Naive B cell (primary cell): Measurements from ENCODE around the gene PLEKHS1. TPM values are rescaled to one million over a fixed set of nuclear protein-coding genes. Genes with fewer than 3 reads are reported as not detected.

Experiments
- ATAC-seq, 2 donors: fragments of 150-1000 bp; cut with Tn5 transposase; 2 replicates each; pipeline ENCODE4 v1.10.0; 2021; ENCODE audit warnings: low read depth in 2 of 2, mild to moderate bottlenecking in 2 of 2, moderate library complexity in 2 of 2
- DNase-seq: peaks from one replicate; pipeline ENCODE4 v3.0.0; 2022
- H3K27ac Mint-ChIP-seq, 6 donors: one replicate each; pipeline ENCODE4 v1.8.0; 2020 to 2022; ENCODE audit warnings: mild to moderate bottlenecking in 6 of 6, mixed read lengths in 6 of 6, moderate library complexity in 5 of 6, inconsistent platforms in 2 of 6
- H3K27me3 Mint-ChIP-seq, 3 donors: one replicate each; pipeline ENCODE4 v1.8.0; 2021 to 2022; ENCODE audit warnings: mixed read lengths in 3 of 3, mild to moderate bottlenecking in 1 of 3
- H3K36me3 Mint-ChIP-seq, 2 donors: one replicate each; pipeline ENCODE4 v1.8.0; 2020 to 2022; ENCODE audit warnings: mixed read lengths in 2 of 2, inconsistent platforms in 1 of 2, mild to moderate bottlenecking in 1 of 2
- H3K4me1 Mint-ChIP-seq, 3 donors: one replicate each; pipeline ENCODE4 v1.8.0; 2020 to 2022; ENCODE audit warnings: mixed read lengths in 3 of 3, inconsistent platforms in 1 of 3, mild to moderate bottlenecking in 1 of 3, moderate library complexity in 1 of 3
- H3K4me3 Mint-ChIP-seq, 8 donors: one replicate each; pipeline ENCODE4 v1.8.0; 2020 to 2022; ENCODE audit warnings: mild to moderate bottlenecking in 8 of 8, mixed read lengths in 8 of 8, moderate library complexity in 8 of 8, inconsistent platforms in 2 of 8
- H3K9me3 Mint-ChIP-seq, 7 donors: one replicate each; pipeline ENCODE4 v1.8.0; 2020 to 2022; ENCODE audit warnings: mixed read lengths in 7 of 7, mild to moderate bottlenecking in 5 of 7, inconsistent platforms in 2 of 7, moderate library complexity in 1 of 7
- polyA plus RNA-seq, 6 donors: library from polyadenylated mRNA; unstranded; fragments of 300-500 nt; fragmentation: Illumina TruSeq; gene quantifications; one replicate each; pipeline ENCODE4 v1.2.3, GENCODE V29; 2021; ENCODE audit warnings: low read depth in 6 of 6

PLEKHS1 gene
- polyA plus RNA-seq: not detected

DNA sequence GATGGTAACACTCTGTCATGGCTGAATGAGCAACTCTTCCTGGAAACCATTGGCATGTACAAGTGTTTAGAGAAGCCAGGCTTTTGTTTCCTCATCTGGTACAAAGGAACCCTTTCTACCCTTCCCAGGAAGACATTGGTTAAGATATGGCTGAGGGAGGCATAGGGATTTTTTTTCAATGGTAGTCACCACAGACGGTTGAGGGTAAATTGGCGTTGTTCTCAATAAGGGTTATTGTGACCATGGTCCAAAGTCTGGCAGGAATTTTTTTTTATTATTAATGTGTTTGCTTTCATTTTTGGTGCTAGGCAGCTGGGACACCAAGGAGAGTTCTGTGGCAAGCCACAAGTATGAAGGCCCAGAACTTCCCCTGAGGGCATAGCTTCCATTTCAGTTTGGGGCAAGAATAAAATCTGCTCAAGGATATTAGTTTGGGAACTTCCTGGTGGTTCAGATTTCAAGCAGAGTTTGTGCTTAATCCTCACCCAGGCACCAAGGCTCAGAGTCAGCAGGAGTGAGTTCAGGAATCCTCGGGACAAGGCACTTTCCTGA is at the start of gene PLEKHS1:
TSS of gene PLEKHS1 (plus strand) at position 502 of the 552 bp plus-strand sequence. CDS start 3,596 bp downstream, outside the sequence.
- H3K4me3 Mint-ChIP-seq: no peak within 1 kb of the TSS
- peaks cover 0 to 3% (median 0%) of the 10 kb centered on the region in 3 donors for H3K4me1 Mint-ChIP-seq
- no peak for DNase-seq
- H3K27me3 Mint-ChIP-seq: peaks cover 10 to 33% (median 26%) of the 10 kb centered on the region in 3 donors
- no peak for ATAC-seq
- no peaks in the 10 kb centered on the region for H3K9me3 Mint-ChIP-seq
- no peaks in the 10 kb centered on the region for H3K36me3 Mint-ChIP-seq
- no peak within 1 kb of the TSS for H3K27ac Mint-ChIP-seq

DNA sequence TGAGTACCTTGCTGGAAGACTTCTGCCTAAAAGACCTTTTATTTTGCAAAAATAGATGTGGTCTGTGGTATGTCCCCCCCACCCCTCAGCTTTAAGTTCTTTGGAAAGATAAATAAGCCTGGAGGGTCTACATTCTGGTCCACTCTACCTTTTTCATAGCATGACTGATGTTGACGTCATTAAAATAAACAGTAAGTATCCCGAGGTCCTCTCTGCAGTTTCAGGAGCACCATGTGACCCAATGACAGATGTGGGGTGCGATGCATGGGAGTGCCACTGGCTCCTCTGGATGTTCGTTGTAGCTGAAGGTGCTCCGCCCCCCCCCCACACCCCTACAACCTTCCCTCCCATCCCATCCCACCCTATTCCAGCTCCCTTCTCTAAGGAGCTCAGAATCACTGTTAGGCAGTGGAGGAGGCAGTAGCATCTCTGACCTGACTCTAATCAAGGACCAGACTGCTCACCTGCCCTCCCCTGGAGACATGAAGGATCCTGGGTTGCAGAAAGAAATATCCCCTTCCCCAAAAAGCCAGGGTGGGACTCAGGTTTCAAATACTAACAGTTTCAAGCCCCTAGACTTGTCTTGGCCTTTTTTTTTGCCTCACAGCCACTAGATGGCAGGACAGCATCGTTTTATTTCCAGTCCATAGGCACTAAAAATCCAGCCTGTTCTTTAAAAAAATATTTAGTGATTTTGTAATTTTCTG is 46.7 kb upstream of the PLEKHS1 start:
- H3K36me3 Mint-ChIP-seq: peaks cover 10 to 20% of the 10 kb centered on the region in 2 donors
- DNase-seq (peak; percentile 19), ATAC-seq (peak in 1 of 2 donors; percentile 30)
- peaks cover 11 to 25% (median 16%) of the 10 kb centered on the region in 3 donors for H3K4me1 Mint-ChIP-seq
- no peak overlapping the region for H3K4me3 Mint-ChIP-seq
- peaks cover 0 to 9% (median 0%) of the 10 kb centered on the region in 7 donors for H3K9me3 Mint-ChIP-seq
- no peak overlapping the region for H3K27ac Mint-ChIP-seq
- no peaks in the 10 kb centered on the region for H3K27me3 Mint-ChIP-seq

GRCh38 chr10:113705344-113705652 is 46.2 kb upstream of the PLEKHS1 start:
- H3K27me3 Mint-ChIP-seq: no peaks in the 10 kb centered on the region
- H3K36me3 Mint-ChIP-seq: peaks cover 10 to 18% of the 10 kb centered on the region in 2 donors
- no peak for DNase-seq
- H3K4me3 Mint-ChIP-seq: no peak overlapping the region
- H3K9me3 Mint-ChIP-seq: peaks cover 0 to 8% (median 0%) of the 10 kb centered on the region in 7 donors
- H3K27ac Mint-ChIP-seq: no peak overlapping the region
- ATAC-seq: no peak
- H3K4me1 Mint-ChIP-seq: peaks cover 14 to 27% (median 16%) of the 10 kb centered on the region in 3 donors

- ATAC-seq (no peak), DNase-seq (no peak)
- peaks cover 7 to 9% of the 10 kb centered on the region in 2 donors for H3K36me3 Mint-ChIP-seq
- no peaks in the 10 kb centered on the region for H3K9me3 Mint-ChIP-seq
- H3K4me1 Mint-ChIP-seq: peaks cover 14 to 32% (median 16%) of the 10 kb centered on the region in 3 donors
- no peak overlapping the region for H3K27ac Mint-ChIP-seq
- peak overlapping the region in 1 of 8 donors; percentile 23 for H3K4me3 Mint-ChIP-seq
- H3K27me3 Mint-ChIP-seq: no peaks in the 10 kb centered on the region
These were observed 44.9 kb upstream of the PLEKHS1 start for GRCh38 chr10:113706623-113707022.

GRCh38 chr10:113708640-113709039 is 42.8 kb upstream of the PLEKHS1 start:
- Mint-ChIP-seq H3K27ac (peak overlapping the region in 3 of 6 donors; percentile 63 to 85 (median 82)), H3K9me3 (no peaks in the 10 kb centered on the region), H3K27me3 (no peaks in the 10 kb centered on the region), H3K36me3 (peaks cover 7 to 16% of the 10 kb centered on the region in 2 donors), H3K4me3 (no peak overlapping the region), H3K4me1 (peaks cover 16 to 35% (median 20%) of the 10 kb centered on the region in 3 donors)
- no peak for DNase-seq
- ATAC-seq: no peak

GRCh38 chr10:113709221-113709838 is 42.2 kb upstream of the PLEKHS1 start:
- Mint-ChIP-seq H3K4me3 (no peak overlapping the region), H3K27ac (peak overlapping the region in 3 of 6 donors; percentile 22 to 77 (median 64)), H3K36me3 (peaks cover 7 to 16% of the 10 kb centered on the region in 2 donors), H3K4me1 (peaks cover 16 to 37% (median 21%) of the 10 kb centered on the region in 3 donors), H3K9me3 (no peaks in the 10 kb centered on the region), H3K27me3 (no peaks in the 10 kb centered on the region)
- DNase-seq (no peak), ATAC-seq (no peak)

DNA sequence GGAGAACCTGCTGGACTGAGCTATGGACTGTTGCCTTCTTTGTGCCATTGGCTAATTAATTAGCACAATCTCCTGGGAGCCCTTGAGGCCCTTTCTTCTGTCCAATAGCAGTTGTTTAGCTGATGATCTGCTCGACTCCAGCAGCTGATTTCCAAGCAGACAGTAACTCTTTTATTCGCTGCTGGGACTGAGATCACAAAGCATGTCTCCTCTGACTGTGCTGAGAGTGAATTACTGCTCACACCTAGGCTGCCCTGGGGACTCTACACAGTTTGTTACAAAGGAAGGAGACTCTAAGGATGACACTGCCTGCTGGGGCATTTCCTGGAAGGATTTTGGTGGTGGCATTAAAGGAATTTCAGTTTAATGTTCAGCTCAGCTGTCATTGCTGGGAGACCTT is 40.3 kb upstream of the PLEKHS1 start:
- peak overlapping the region in 1 of 6 donors; percentile 34 for H3K27ac Mint-ChIP-seq
- ATAC-seq: no peak

GRCh38 chr10:113712024-113712423 is 39.5 kb upstream of the PLEKHS1 start:
- no peak for ATAC-seq
- no peak overlapping the region for H3K4me3 Mint-ChIP-seq
- peaks cover 17 to 25% of the 10 kb centered on the region in 2 donors for H3K36me3 Mint-ChIP-seq

More for the DNA sequence above, 40.3 kb upstream of the PLEKHS1 start:
- no peaks in the 10 kb centered on the region for H3K27me3 Mint-ChIP-seq
- peaks cover 24 to 34% (median 28%) of the 10 kb centered on the region in 3 donors for H3K4me1 Mint-ChIP-seq
- DNase-seq: no peak
- no peak overlapping the region for H3K4me3 Mint-ChIP-seq
- peaks cover 11 to 24% of the 10 kb centered on the region in 2 donors for H3K36me3 Mint-ChIP-seq
- H3K9me3 Mint-ChIP-seq: no peaks in the 10 kb centered on the region

GRCh38 chr10:113712755-113713639 is 38.5 kb upstream of the PLEKHS1 start:
- ATAC-seq (no peak), DNase-seq (no peak)
- peaks cover 23 to 33% (median 25%) of the 10 kb centered on the region in 3 donors for H3K4me1 Mint-ChIP-seq
- H3K4me3 Mint-ChIP-seq: no peak overlapping the region
- no peaks in the 10 kb centered on the region for H3K9me3 Mint-ChIP-seq
- H3K27ac Mint-ChIP-seq: peak overlapping the region in 2 of 6 donors; percentile 58 to 60
- H3K36me3 Mint-ChIP-seq: peaks cover 17 to 25% of the 10 kb centered on the region in 2 donors
- H3K27me3 Mint-ChIP-seq: no peaks in the 10 kb centered on the region

More at GRCh38 chr10:113712024-113712423, 39.5 kb upstream of the PLEKHS1 start:
- Mint-ChIP-seq H3K27ac (no peak overlapping the region), H3K4me1 (peaks cover 24 to 37% (median 31%) of the 10 kb centered on the region in 3 donors), H3K27me3 (no peaks in the 10 kb centered on the region), H3K9me3 (no peaks in the 10 kb centered on the region)
- DNase-seq: no peak

GRCh38 chr10:113713640-113713982 is 37.9 kb upstream of the PLEKHS1 start:
- Mint-ChIP-seq H3K9me3 (no peaks in the 10 kb centered on the region), H3K36me3 (peaks cover 17 to 24% of the 10 kb centered on the region in 2 donors), H3K27me3 (no peaks in the 10 kb centered on the region), H3K4me3 (no peak overlapping the region), H3K4me1 (peaks cover 20 to 33% (median 25%) of the 10 kb centered on the region in 3 donors), H3K27ac (peak overlapping the region in 1 of 6 donors; percentile 60)
- DNase-seq: no peak
- ATAC-seq: no peak

DNA sequence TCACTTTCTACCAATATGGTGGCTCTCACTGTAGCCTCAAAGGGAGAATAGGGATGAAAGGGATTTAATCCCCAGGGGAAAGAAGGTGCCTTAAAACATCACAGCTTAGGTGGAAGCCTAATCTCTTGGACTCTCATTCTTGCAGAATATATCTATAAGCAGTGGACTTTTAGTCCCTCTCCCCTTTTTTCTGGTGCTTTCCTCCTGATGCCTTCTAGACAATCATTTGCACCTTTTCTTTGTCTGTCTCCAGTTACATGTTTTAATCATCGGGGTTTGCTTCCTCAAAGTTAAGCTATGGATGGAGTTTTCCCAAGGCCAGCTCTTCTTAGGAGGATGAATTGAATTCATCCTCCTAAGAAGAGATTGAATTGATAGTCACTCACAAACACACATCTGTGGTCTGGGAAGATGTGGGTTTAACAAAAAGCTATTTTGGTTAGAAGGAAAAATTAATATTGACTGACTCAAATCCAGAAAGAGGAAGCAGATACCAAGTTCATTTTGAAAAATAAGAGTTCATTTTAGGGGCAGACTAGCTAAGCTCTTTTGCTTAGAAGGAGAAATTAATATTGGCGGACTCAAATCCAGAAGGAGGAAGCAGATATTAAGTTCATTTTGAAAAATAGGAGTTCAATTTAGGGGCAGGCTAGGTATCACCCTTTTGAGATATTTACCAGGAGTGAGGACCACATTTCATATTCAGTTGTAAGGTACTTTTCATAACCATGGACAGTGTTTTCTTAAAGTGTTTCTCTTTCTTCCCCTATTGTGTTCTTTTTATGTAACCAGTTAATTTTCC is 35.2 kb upstream of the PLEKHS1 start:
- Mint-ChIP-seq H3K9me3 (no peaks in the 10 kb centered on the region), H3K27ac (peak overlapping the region in 2 of 6 donors; percentile 18 to 88), H3K27me3 (no peaks in the 10 kb centered on the region), H3K4me1 (peaks cover 15 to 18% (median 18%) of the 10 kb centered on the region in 3 donors), H3K4me3 (peak overlapping the region in 1 of 8 donors; percentile 72), H3K36me3 (peaks cover 21 to 36% of the 10 kb centered on the region in 2 donors)
- no peak for ATAC-seq
- no peak for DNase-seq

GRCh38 chr10:113718969-113719822 is 32.3 kb upstream of the PLEKHS1 start:
- Mint-ChIP-seq H3K4me1 (peaks cover 10 to 15% (median 12%) of the 10 kb centered on the region in 3 donors), H3K9me3 (no peaks in the 10 kb centered on the region), H3K27ac (no peak overlapping the region), H3K27me3 (no peaks in the 10 kb centered on the region), H3K36me3 (peaks cover 29 to 32% of the 10 kb centered on the region in 2 donors), H3K4me3 (no peak overlapping the region)
- DNase-seq (no peak), ATAC-seq (no peak)
